Measurements from ENCODE around the gene TTLL11. TPM values are rescaled to one million over a fixed set of nuclear protein-coding genes. Genes with fewer than 3 reads are reported as not detected.
A peak's percentile ranks its signal among the peaks of the same experiment; 100 is the strongest.

Gene TTLL11
- total RNA-seq, 1 donor from 2014 or later: 23.9 TPM

DNA sequence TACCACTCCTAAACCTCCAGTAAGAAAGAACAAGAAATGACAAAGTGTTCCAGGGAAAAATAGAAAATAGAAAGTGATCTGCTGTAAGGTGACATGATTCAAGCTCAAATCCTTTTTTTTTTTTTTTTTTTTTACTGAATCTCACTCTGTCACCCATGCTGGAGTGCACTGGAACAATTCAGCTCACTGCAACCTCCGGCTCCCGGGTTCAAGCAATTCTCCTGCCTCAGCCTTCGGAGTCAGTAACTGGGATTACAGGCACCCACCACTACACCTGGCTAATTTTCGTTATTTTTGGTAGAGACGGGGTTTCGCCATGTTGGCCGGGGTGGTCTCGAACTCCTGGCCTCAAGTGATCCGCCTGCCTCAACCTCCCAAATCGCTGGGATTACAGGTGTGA is 35.9 kb downstream of the TTLL11 start:
- H3K27ac Mint-ChIP-seq (ENCODE audit: unreplicated experiment): no peak overlapping the region
- peaks cover 31% of the 10 kb centered on the region for H3K4me1 Mint-ChIP-seq (ENCODE audit: low read depth, unreplicated experiment)
- H3K27me3 Mint-ChIP-seq (ENCODE audit: unreplicated experiment): peaks cover 4% of the 10 kb centered on the region
- no peak for DNase-seq
- H3K36me3 Mint-ChIP-seq (ENCODE audit: unreplicated experiment): no peaks in the 10 kb centered on the region
- no peak overlapping the region for H3K4me3 Mint-ChIP-seq (ENCODE audit: unreplicated experiment)
- peaks cover 4% of the 10 kb centered on the region for H3K9me3 Mint-ChIP-seq (ENCODE audit: unreplicated experiment)
- TF ChIP-seq, protein P1, sequence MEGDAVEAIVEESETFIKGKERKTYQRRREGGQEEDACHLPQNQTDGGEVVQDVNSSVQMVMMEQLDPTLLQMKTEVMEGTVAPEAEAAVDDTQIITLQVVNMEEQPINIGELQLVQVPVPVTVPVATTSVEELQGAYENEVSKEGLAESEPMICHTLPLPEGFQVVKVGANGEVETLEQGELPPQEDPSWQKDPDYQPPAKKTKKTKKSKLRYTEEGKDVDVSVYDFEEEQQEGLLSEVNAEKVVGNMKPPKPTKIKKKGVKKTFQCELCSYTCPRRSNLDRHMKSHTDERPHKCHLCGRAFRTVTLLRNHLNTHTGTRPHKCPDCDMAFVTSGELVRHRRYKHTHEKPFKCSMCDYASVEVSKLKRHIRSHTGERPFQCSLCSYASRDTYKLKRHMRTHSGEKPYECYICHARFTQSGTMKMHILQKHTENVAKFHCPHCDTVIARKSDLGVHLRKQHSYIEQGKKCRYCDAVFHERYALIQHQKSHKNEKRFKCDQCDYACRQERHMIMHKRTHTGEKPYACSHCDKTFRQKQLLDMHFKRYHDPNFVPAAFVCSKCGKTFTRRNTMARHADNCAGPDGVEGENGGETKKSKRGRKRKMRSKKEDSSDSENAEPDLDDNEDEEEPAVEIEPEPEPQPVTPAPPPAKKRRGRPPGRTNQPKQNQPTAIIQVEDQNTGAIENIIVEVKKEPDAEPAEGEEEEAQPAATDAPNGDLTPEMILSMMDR (IDR thresholded peaks at IDR 0.05; ENCODE audit: partially characterized antibody, unreplicated experiment): no peak

DNA sequence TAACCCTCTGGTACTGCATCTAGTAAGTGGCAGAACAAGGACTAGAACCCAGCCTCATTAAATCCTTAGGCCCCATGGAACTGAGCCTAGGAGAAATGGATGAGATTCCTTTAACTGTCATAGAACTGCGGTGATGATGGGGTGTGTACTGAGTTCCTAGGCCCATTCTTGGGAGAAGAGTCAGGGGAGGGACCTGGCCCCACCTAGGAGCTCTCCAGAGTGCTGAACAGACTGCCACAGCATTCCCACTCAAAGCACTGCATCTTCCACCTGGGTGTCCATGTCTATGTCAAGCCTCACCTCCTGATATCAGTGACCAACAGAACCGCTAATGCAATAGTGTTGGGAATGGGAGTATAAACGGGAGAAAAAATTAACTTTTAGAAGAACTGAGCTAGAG is 36.6 kb downstream of the TTLL11 start:
- peaks cover 4% of the 10 kb centered on the region for H3K9me3 Mint-ChIP-seq (ENCODE audit: unreplicated experiment)
- H3K27ac Mint-ChIP-seq (ENCODE audit: unreplicated experiment): no peak overlapping the region
- peaks cover 31% of the 10 kb centered on the region for H3K4me1 Mint-ChIP-seq (ENCODE audit: low read depth, unreplicated experiment)
- TF ChIP-seq, protein P1 (IDR thresholded peaks at IDR 0.05; ENCODE audit: partially characterized antibody, unreplicated experiment): no peak
- H3K4me3 Mint-ChIP-seq (ENCODE audit: unreplicated experiment): peak overlapping the region; percentile 8
- H3K36me3 Mint-ChIP-seq (ENCODE audit: unreplicated experiment): no peaks in the 10 kb centered on the region
- H3K27me3 Mint-ChIP-seq (ENCODE audit: unreplicated experiment): peaks cover 4% of the 10 kb centered on the region
- DNase-seq: no peak

DNA sequence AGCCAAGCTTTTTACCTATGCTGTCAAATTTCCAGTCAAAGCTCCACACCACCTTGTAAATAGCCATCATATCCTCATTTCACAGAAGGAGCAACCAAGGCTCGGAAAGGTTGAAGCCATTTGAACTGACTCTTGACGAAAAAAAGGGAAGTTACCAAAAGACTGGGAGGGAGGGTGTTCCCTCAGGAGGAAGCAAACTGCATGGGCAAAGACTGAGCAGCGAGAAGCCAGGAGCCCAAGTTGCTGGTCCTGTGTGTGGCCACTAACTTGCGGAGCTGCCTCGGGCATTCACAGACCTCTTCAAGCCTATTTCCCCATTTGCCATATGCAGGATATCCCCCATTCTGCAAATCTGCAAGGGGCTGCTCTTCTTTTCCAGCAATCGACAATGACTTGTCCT is 37.4 kb downstream of the TTLL11 start:
- H3K4me1 Mint-ChIP-seq (ENCODE audit: low read depth, unreplicated experiment): peaks cover 31% of the 10 kb centered on the region
- H3K9me3 Mint-ChIP-seq (ENCODE audit: unreplicated experiment): peaks cover 4% of the 10 kb centered on the region
- DNase-seq: no peak
- H3K27me3 Mint-ChIP-seq (ENCODE audit: unreplicated experiment): peaks cover 2% of the 10 kb centered on the region
- H3K4me3 Mint-ChIP-seq (ENCODE audit: unreplicated experiment): no peak overlapping the region
- TF ChIP-seq, protein P1 (IDR thresholded peaks at IDR 0.05; ENCODE audit: partially characterized antibody, unreplicated experiment): no peak
- H3K27ac Mint-ChIP-seq (ENCODE audit: unreplicated experiment): no peak overlapping the region
- no peaks in the 10 kb centered on the region for H3K36me3 Mint-ChIP-seq (ENCODE audit: unreplicated experiment)

DNA sequence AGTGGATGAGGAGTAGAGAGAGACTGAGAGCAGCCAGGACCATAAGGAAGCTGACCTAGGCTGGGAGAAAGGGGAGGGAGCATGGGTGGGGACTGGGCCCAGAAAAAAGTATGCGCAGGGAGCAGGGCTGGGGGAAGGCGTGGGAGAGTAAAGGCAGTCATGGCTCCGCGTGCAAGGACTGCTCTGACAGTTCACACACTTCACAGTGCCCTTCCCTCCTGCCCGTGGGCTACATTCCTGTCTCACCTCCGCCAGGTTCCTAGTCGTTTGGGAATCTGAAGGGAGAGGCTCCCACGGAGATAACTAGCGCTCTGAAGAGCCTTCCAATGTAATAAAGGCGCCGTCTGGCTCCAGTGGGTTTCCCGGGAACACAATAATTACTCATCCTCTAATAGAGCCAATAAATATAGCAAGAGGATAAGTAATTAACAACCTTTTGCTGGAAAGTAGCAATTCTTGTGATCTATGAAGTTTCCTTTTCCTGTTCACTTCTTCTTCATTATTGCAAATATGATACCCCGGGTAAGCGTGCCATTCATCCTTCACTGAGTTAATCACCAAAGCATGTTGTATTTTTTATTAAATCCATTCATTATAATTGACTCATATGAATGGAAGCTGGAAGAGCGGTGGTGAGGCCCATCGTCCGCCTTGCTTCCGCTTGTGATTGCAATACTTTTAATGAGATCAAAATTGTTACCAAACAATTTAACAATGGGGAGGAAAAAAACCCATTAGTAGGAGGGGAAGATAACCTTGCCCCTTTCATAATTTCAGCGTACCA is 39.3 kb downstream of the TTLL11 start:
- no peaks in the 10 kb centered on the region for H3K36me3 Mint-ChIP-seq (ENCODE audit: unreplicated experiment)
- peaks cover 32% of the 10 kb centered on the region for H3K4me1 Mint-ChIP-seq (ENCODE audit: low read depth, unreplicated experiment)
- peaks cover 4% of the 10 kb centered on the region for H3K9me3 Mint-ChIP-seq (ENCODE audit: unreplicated experiment)
- TF ChIP-seq, protein P1 (IDR thresholded peaks at IDR 0.05; ENCODE audit: partially characterized antibody, unreplicated experiment): no peak
- peaks cover 2% of the 10 kb centered on the region for H3K27me3 Mint-ChIP-seq (ENCODE audit: unreplicated experiment)
- H3K4me3 Mint-ChIP-seq (ENCODE audit: unreplicated experiment): peak overlapping the region; percentile 56
- DNase-seq: no peak
- peak overlapping the region; percentile 77 for H3K27ac Mint-ChIP-seq (ENCODE audit: unreplicated experiment)

DNA sequence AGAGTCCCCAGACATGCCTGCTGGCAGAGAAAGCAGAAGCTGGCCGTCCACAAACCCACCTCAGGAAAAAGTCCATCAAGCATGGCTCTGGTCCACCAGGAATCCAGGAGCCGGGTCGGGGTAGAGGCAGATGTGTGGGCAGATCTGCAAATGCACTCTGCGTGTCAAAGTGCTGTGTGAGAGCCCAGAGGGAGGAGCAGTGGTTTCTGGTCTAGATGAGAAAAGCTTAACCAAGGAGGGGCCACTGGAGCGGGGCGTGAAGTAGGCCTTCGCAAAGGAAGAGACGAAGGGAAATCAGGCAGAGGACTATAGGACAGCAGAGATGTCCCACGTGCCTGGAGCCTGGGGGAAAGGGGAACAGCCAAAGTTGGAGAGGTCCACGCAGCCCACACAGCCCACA is 40.0 kb downstream of the TTLL11 start:
- Mint-ChIP-seq H3K27ac (ENCODE audit: unreplicated experiment) (peak overlapping the region; percentile 77), H3K9me3 (ENCODE audit: unreplicated experiment) (peaks cover 2% of the 10 kb centered on the region), H3K27me3 (ENCODE audit: unreplicated experiment) (peaks cover 2% of the 10 kb centered on the region), H3K4me3 (ENCODE audit: unreplicated experiment) (peak overlapping the region; percentile 56), H3K4me1 (ENCODE audit: low read depth, unreplicated experiment) (peaks cover 30% of the 10 kb centered on the region), H3K36me3 (ENCODE audit: unreplicated experiment) (no peaks in the 10 kb centered on the region)
- TF ChIP-seq, protein P1 (IDR thresholded peaks at IDR 0.05; ENCODE audit: partially characterized antibody, unreplicated experiment): no peak
- DNase-seq: no peak

Data from glutamatergic neuron (in vitro differentiated cells).